MM.1S (cell line): Measurements from ENCODE around the gene ARMC10.
"Not testable (repeated sequence)": the region's sequence is repeated elsewhere in the genome, so short reads cannot be mapped to it uniquely, and the experiment has no call there.

ENCODE experiments used
- DNase-seq: peaks from one replicate; pipeline ENCODE4 v3.0.0-alpha.2; 2015
- H2AFZ ChIP-seq: fragments of 300-600 bp; sonication (generic); 2 replicates; pipeline ENCODE4 v1.6.0; 2016; ENCODE audit warnings: antibody characterized with exemption, low read length
- H3F3A ChIP-seq: fragments of 300-600 bp; sonication (generic); 2 replicates; pipeline ENCODE4 v1.6.1; 2016; ENCODE audit warnings: mild to moderate bottlenecking, antibody characterized with exemption, low read length, moderate library complexity, mixed read lengths; ENCODE audit not compliant: insufficient read depth
- H3K27ac ChIP-seq: fragments of 300-600 bp; sonication (generic); 2 replicates; pipeline ENCODE4 v1.5.1; 2016; ENCODE audit warnings: mild to moderate bottlenecking, low read length
- H3K27me3 ChIP-seq: fragments of 300-600 bp; sonication (generic); replicated peaks from 2 replicates; pipeline ENCODE4 v1.6.0; 2016; ENCODE audit warnings: low read length; ENCODE audit not compliant: insufficient read depth
- H3K36me3 ChIP-seq: fragments of 300-600 bp; sonication (generic); replicated peaks from 2 replicates; pipeline ENCODE4 v1.6.1; 2016; ENCODE audit warnings: mild to moderate bottlenecking, low read length, mixed read lengths; ENCODE audit not compliant: insufficient read depth
- H3K4me1 ChIP-seq: fragments of 300-600 bp; sonication (generic); 2 replicates; pipeline ENCODE4 v1.6.1; 2016; ENCODE audit warnings: low read length, mixed read lengths
- H3K4me2 ChIP-seq: fragments of 300-600 bp; sonication (generic); 2 replicates; pipeline ENCODE4 v1.6.0; 2016; ENCODE audit warnings: low read depth, low read length
- H3K4me3 ChIP-seq: fragments of 300-600 bp; sonication (generic); 2 replicates; pipeline ENCODE4 v1.5.1; 2016; ENCODE audit warnings: low read length, mixed read lengths
- H3K79me2 ChIP-seq: fragments of 300-600 bp; sonication (generic); 2 replicates; pipeline ENCODE4 v1.6.1; 2016; ENCODE audit warnings: mixed run types, low read length, mixed read lengths
- H3K9ac ChIP-seq: fragments of 300-600 bp; sonication (generic); 2 replicates; pipeline ENCODE4 v1.6.1; 2016; ENCODE audit warnings: low read length, mixed read lengths
- H3K9me2 ChIP-seq: fragments of 300-600 bp; sonication (generic); replicated peaks from 2 replicates; pipeline ENCODE4 v1.6.1; 2016; ENCODE audit warnings: mild to moderate bottlenecking, low read length, mixed read lengths; ENCODE audit not compliant: insufficient read depth
- H3K9me3 ChIP-seq: fragments of 300-600 bp; sonication (generic); replicated peaks from 2 replicates; pipeline ENCODE4 v1.6.1; 2016; ENCODE audit warnings: mild to moderate bottlenecking, low read length, mixed read lengths; ENCODE audit not compliant: insufficient read depth
- H4K20me1 ChIP-seq: fragments of 300-600 bp; sonication (generic); 2 replicates; pipeline ENCODE4 v1.6.1; 2016; ENCODE audit warnings: mild to moderate bottlenecking, low read length, moderate library complexity, mixed read lengths; ENCODE audit not compliant: insufficient read depth
- CTCF ChIP-seq: fragments of 300-600 bp; sonication (generic); IDR thresholded peaks from 2 replicates; pipeline ENCODE4 v1.5.1; 2016; ENCODE audit warnings: antibody characterized with exemption, low read length, mixed read lengths
- EZH2 ChIP-seq: fragments of 300-600 bp; sonication (generic); optimal IDR thresholded peaks from 2 replicates; pipeline ENCODE3; 2017; ENCODE audit warnings: low read depth, mild to moderate bottlenecking, antibody characterized with exemption, low read length, mixed read lengths
- EZH2phosphoT487 ChIP-seq: fragments of 300-600 bp; sonication (generic); IDR thresholded peaks from 2 replicates; pipeline ENCODE4 v1.6.1; 2018; ENCODE audit warnings: antibody characterized with exemption, low read length

The ARMC10 gene

GRCh38 chr7:103142494-103142893 lies 67.6 kb downstream of the ARMC10 start:
- H4K20me1 ChIP-seq, result no peaks in the 10 kb centered on the region
- no peaks in the 10 kb centered on the region for H3F3A ChIP-seq
- H3K4me1 ChIP-seq, result no peaks in the 10 kb centered on the region
- no peak overlapping the region for H2AFZ ChIP-seq
- no peaks in the 10 kb centered on the region for H3K79me2 ChIP-seq
- H3K4me2 ChIP-seq, result no peak overlapping the region
- H3K27me3 ChIP-seq, result no peaks in the 10 kb centered on the region
- H3K36me3 ChIP-seq, result no peaks in the 10 kb centered on the region
- H3K9me2 ChIP-seq, result no peaks in the 10 kb centered on the region
- no peak overlapping the region for H3K9ac ChIP-seq
- TF ChIP-seq EZH2phosphoT487 (no peak), EZH2 (no peak), CTCF (no peak)
- no peak for DNase-seq
- H3K4me3 ChIP-seq, result no peak overlapping the region
- no peak overlapping the region for H3K27ac ChIP-seq
- H3K9me3 ChIP-seq, result no peaks in the 10 kb centered on the region; the same call in 1 of the 2 replicates

GRCh38 chr7:103143868-103144267 lies 68.9 kb downstream of the ARMC10 start:
- no peaks in the 10 kb centered on the region for H3F3A ChIP-seq
- H3K36me3 ChIP-seq, result no peaks in the 10 kb centered on the region
- H3K4me1 ChIP-seq, result no peaks in the 10 kb centered on the region
- no peaks in the 10 kb centered on the region for H4K20me1 ChIP-seq
- no peaks in the 10 kb centered on the region for H3K9me2 ChIP-seq
- no peak overlapping the region for H3K4me2 ChIP-seq
- H3K9me3 ChIP-seq, result no peaks in the 10 kb centered on the region; the same call in 1 of the 2 replicates
- H2AFZ ChIP-seq, result no peak overlapping the region
- no peak overlapping the region for H3K9ac ChIP-seq
- H3K27me3 ChIP-seq, result no peaks in the 10 kb centered on the region
- H3K79me2 ChIP-seq, result no peaks in the 10 kb centered on the region
- no peak overlapping the region for H3K4me3 ChIP-seq
- no peak for DNase-seq
- TF ChIP-seq CTCF (no peak), EZH2phosphoT487 (no peak), EZH2 (no peak)
- no peak overlapping the region for H3K27ac ChIP-seq

- H3K4me2 ChIP-seq, H3K36me3 ChIP-seq, H3K9ac ChIP-seq, H3K9me3 ChIP-seq, H3K9me2 ChIP-seq, H2AFZ ChIP-seq, DNase-seq, H3K4me3 ChIP-seq, H4K20me1 ChIP-seq, H3K4me1 ChIP-seq, H3K27me3 ChIP-seq, H3K79me2 ChIP-seq, H3F3A ChIP-seq, H3K27ac ChIP-seq: not testable (repeated sequence)
Measured at GRCh38 chr7:103144754-103145153, 69.8 kb downstream of the ARMC10 start.

GRCh38 chr7:103148131-103148993 lies 73.4 kb downstream of the ARMC10 start:
- Histone ChIP-seq H3K27ac (no peak overlapping the region), H3K79me2 (no peaks in the 10 kb centered on the region), H3K27me3 (no peaks in the 10 kb centered on the region)

More at GRCh38 chr7:103148131-103148993, 73.4 kb downstream of the ARMC10 start:
- no peak for DNase-seq
- Histone ChIP-seq H3K4me2 (peak overlapping the region; percentile 97), H3K4me1 (peaks cover 7% of the 10 kb centered on the region), H3K4me3 (peak overlapping the region; percentile 92), H3F3A (peaks cover 12% of the 10 kb centered on the region; the same call in 1 of the 2 replicates), H2AFZ (peak overlapping the region; percentile 71), H3K9me3 (no peaks in the 10 kb centered on the region), H3K9me2 (no peaks in the 10 kb centered on the region), H3K36me3 (no peaks in the 10 kb centered on the region), H3K9ac (peak overlapping the region; percentile 89), H4K20me1 (no peaks in the 10 kb centered on the region)
- TF ChIP-seq EZH2phosphoT487, result no peak
- TF ChIP-seq CTCF, result no peak
- no peak for TF ChIP-seq EZH2
